GM19043 (cell line): ENCODE measurements around the gene TCEANC2.
A peak's percentile ranks its signal among the peaks of the same experiment; 100 is the strongest.
"Not testable (repeated sequence)": the region's sequence is repeated elsewhere in the genome, so short reads cannot be mapped to it uniquely, and the experiment has no call there.

Source experiments
- ATAC-seq: cut with Tn5 transposase; IDR thresholded peaks from one replicate; pipeline ENCODE4 v1.9.1; 2021; ENCODE audit warnings: low read depth; ENCODE audit not compliant: unreplicated experiment

Gene TCEANC2

GRCh38 chr1:54052934-54053744, at the start of gene TCEANC2, which contains the start of gene TMEM59:
TSS of gene TCEANC2 (plus strand) at chr1:54053608. CDS start at chr1:54054423, 815 bp downstream.
TSS of gene TMEM59 (minus strand) at chr1:54053204. CDS start at chr1:54053188, 16 bp downstream.
- ATAC-seq: peak; percentile 87

DNA sequence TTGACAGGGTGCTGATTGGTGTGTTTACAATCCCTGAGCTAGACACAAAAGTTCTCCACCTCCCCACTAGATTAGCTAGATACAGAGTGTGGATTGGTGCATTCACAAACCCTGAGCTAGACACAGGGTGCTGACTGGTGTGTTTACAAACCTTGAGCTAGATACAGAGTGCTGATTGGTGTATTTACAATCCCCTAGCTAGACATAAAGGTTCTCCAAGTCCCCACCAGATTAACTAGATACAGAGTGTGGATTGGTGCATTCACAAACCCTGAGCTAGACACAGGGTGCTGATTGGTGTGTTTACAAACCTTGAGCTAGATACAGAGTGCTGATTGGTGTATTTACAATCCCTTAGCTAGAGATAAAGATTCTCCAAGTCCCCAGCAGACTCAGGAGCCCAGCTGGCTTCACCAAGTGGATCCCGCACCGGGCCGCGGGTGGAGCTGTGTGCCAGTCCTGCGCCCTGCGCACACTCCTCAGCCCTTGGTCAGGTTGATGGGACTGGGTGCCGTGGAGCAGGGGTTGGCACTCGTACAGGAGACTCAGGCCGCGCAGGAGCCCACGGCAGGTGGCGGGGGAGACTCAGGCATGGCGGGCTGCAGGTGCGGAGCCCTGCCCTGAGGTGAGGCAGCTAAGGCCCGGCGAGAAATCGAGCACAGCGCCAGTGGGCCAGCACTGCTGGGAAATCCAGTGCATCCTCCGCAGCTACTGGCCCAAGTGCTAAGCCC, 49.5 kb upstream of the TCEANC2 start:
- ATAC-seq: not testable (repeated sequence)

DNA sequence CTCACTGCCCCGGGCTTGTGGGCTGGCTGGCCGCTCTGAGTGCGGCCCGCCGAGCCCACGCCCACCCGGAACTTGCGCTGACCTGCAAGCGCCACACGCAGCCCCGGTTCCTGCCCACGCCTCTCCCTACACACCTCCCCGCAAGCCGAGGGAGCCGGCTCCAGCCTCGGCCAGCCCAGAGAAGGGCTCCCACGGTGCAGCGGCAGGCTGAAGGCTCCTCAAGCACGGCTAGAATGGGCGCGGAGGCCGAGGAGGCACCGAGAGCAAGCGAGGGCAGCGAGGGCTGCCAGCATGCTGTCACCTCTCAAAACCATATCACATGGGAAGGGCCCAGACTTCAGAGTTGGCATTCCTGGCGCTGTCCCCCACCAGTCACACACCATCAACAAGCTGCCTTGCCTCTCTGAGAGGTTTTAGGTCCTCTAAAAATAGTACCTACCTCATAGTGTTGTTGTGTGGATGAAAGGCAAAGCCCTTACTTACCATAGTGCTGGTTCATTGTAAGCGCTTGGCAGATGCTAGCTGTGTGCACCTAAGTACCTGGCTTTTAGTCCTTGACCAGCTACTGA, 48.8 kb upstream of the TCEANC2 start:
- no peak for ATAC-seq

- no peak for ATAC-seq
Observed at GRCh38 chr1:54006508-54006907, 46.9 kb upstream of the TCEANC2 start.

- no peak for ATAC-seq
Observed at GRCh38 chr1:54007613-54008012, 45.8 kb upstream of the TCEANC2 start.

- no peak for ATAC-seq
Observed at GRCh38 chr1:54008876-54009275, 44.5 kb upstream of the TCEANC2 start.

DNA sequence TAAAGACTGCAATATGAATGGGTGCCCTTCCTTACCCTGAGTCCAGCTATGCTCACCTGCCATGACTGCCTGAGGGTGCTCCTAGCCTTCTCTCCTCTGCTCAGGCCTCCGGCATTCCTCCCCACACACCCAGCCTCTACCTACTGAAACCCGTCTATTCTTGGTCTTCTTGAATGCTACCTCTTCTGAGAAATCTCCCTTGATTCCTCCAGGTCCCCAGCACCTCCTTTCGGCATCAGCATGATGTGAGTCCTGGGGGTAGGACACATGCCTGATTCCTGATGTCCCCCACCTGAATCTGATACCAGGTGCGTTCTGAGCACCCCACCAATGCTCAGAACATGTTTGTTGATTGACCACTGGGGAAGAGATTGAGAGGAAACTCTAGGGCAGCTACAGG, 44.0 kb upstream of the TCEANC2 start:
- ATAC-seq: no peak

- ATAC-seq: no peak
Observed at GRCh38 chr1:54010415-54011117, 42.8 kb upstream of the TCEANC2 start.

GRCh38 chr1:54011316-54012007, 41.9 kb upstream of the TCEANC2 start:
- no peak for ATAC-seq

GRCh38 chr1:54012008-54012325, 41.4 kb upstream of the TCEANC2 start:
- no peak for ATAC-seq

GRCh38 chr1:54012863-54013262, 40.5 kb upstream of the TCEANC2 start:
- ATAC-seq: no peak

DNA sequence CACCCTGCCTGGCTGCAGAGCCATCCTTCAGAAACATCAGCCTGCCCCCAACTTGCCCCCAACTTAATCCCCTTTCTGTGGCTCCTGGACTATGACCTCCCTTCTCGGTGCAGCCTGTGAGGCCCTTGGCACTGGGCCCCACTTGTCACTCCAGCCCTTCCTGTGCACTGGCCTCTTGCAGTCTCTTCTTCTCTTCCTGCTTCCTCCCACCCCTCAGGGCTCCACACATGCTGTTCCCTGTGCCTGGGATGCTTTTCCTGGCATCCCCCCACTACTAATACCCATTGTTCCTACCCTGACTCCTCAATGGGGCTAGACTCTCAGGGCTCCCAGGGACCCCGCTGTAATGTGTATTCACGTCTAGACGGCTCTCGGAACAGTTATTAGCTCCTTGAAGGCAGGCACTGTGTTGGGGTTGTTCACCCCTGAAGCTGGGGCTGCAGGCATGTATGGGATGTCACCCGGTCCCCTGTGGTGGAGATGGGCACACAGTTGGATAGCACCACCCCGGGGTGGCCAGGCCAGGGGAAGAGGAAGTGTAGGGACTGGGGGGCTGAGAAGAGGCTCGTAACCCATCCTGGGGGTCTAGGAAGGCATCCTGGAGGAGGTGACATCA, 39.9 kb upstream of the TCEANC2 start:
- no peak for ATAC-seq

- ATAC-seq: no peak
Observed at GRCh38 chr1:54014009-54014629, 39.3 kb upstream of the TCEANC2 start.

GRCh38 chr1:54016343-54017282, 36.8 kb upstream of the TCEANC2 start:
- ATAC-seq: no peak

- no peak for ATAC-seq
Observed at GRCh38 chr1:54017979-54018378, 35.4 kb upstream of the TCEANC2 start, which contains the start of gene LDLRAD1. TSS of gene LDLRAD1 (minus strand) at chr1:54018186. CDS start at chr1:54018112, 74 bp downstream.

DNA sequence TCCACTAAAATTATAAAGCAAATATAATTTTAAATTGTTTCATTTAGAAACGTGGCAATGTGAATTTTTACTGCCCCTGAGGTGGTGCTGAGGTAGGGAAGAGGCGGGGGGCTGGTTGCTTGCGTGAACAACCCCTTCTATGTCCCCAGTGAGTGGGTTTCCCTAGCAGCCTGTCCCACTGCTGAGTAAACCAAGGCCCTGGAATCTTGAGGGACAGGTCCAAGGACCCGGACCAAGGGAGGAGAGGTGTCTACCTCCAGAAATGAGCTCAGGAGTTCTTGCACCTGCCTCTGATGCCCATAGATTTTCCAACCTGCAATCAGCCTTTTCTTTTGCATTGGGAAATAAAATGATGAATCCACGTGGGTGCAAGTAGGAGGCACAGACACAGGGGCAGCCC, 34.8 kb upstream of the TCEANC2 start:
- no peak for ATAC-seq

DNA sequence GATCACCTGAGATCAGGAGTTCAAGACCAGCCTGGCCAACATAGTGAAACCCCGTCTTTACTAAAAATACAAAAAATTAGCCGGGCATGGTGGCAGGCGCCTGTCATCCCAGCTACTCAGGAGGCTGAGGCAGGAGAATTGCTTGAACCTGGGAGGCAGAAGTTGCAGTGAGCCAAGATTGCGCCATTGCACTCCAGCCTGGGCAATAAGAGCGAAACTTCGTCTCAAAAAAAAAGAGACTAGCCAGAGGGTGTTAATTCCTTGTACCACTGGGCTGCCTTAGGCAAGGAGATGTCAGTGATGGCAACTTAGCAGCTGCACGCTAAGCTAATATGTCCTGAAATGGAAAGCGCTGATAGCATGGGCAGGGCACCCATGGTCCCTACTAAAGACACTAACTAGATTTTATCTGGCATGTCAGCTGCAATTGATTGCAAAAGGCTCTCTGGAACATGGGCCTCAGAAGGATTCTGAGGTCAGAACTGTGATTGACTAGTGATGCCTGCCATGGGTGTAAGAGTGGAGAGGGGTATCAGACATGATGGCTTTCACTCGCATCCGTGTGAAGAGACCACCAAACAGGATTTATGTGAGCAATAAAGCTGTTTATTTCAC, 33.7 kb upstream of the TCEANC2 start:
- ATAC-seq: not testable (repeated sequence)

DNA sequence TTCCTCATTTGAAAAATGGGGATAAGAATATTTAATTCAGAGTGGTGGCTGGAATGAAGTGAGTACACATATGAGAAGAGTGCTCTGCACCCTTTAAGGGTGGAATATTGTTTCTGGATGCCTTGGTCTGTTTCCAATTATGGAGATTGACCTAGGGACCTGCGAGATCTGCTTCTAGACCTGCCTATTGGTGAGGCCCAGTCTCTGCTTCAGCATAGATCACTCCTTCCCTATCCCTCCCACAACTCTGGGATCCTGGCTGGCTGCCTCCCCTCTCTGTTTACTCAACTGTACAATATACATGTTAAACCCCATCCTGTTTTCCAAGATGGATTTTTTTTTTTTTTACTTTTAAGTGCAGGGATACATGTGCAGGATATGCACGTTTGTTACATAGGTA, 29.1 kb upstream of the TCEANC2 start:
- no peak for ATAC-seq
